OCI-LY1 (cell line): ENCODE data around the gene CCL13.

ENCODE experiments used
- H2AFZ ChIP-seq: fragments of 200-600 bp; sonication (generic), shearing (Covaris generic); 2 replicates; pipeline ENCODE4 v1.6.0; 2014; ENCODE audit warnings: antibody characterized with exemption, mild to moderate bottlenecking, low read length
- H3F3A ChIP-seq: fragments of 200-600 bp; sonication (generic), shearing (Covaris generic); 2 replicates; pipeline ENCODE4 v1.6.0; 2014; ENCODE audit warnings: mild to moderate bottlenecking, antibody characterized with exemption, low read length, moderate library complexity; ENCODE audit not compliant: insufficient read depth
- H3K27ac ChIP-seq: fragments of 200-600 bp; sonication (generic); 2 replicates; pipeline ENCODE4 v1.5.1; 2014; ENCODE audit warnings: low read length, mixed run types, mild to moderate bottlenecking, low read depth; ENCODE audit not compliant: poor library complexity, severe bottlenecking
- H3K27me3 ChIP-seq: fragments of 200-600 bp; sonication (generic); 2 replicates; pipeline ENCODE4 v1.6.0; 2014; ENCODE audit warnings: antibody characterized with exemption, mild to moderate bottlenecking, low read length, moderate library complexity; ENCODE audit not compliant: insufficient read depth
- H3K36me3 ChIP-seq: fragments of 200-600 bp; sonication (generic); 2 replicates; pipeline ENCODE4 v1.6.1; 2014; ENCODE audit warnings: mild to moderate bottlenecking, antibody characterized with exemption, low read length, moderate library complexity, mixed read lengths; ENCODE audit not compliant: insufficient read depth
- H3K4me1 ChIP-seq: fragments of 200-600 bp; sonication (generic); 2 replicates; pipeline ENCODE4 v1.5.1; 2014; ENCODE audit warnings: mild to moderate bottlenecking, low read length, moderate library complexity; ENCODE audit not compliant: insufficient read depth, severe bottlenecking
- H3K4me2 ChIP-seq: fragments of 200-600 bp; sonication (generic), shearing (Covaris generic); 2 replicates; pipeline ENCODE4 v1.6.1; 2014; ENCODE audit warnings: low read length
- H3K4me3 ChIP-seq: fragments of 200-600 bp; sonication (generic); 2 replicates; pipeline ENCODE4 v1.5.1; 2014; ENCODE audit warnings: low read length, low read depth, mild to moderate bottlenecking, mixed read lengths; ENCODE audit not compliant: poor library complexity, severe bottlenecking
- H3K79me2 ChIP-seq: fragments of 200-600 bp; shearing (Covaris generic); 2 replicates; pipeline ENCODE4 v1.6.1; 2016; ENCODE audit warnings: mixed run types, low read length, mixed read lengths; ENCODE audit not compliant: insufficient read depth
- H3K9ac ChIP-seq: fragments of 200-600 bp; sonication (generic), shearing (Covaris generic); 2 replicates; pipeline ENCODE4 v1.6.1; 2014; ENCODE audit warnings: mild to moderate bottlenecking, low read length, mixed read lengths
- H3K9me2 ChIP-seq: fragments of 200-600 bp; sonication (generic), shearing (Covaris generic); 2 replicates; pipeline ENCODE4 v1.6.1; 2014; ENCODE audit warnings: low read depth, mild to moderate bottlenecking, low read length, mixed read lengths
- H3K9me3 ChIP-seq: fragments of 200-600 bp; shearing (Covaris generic); 2 replicates; pipeline ENCODE4 v1.6.1; 2014; ENCODE audit warnings: low read length, mixed read lengths
- H4K20me1 ChIP-seq: fragments of 200-600 bp; sonication (generic), shearing (Covaris generic); 2 replicates; pipeline ENCODE4 v1.6.0; 2016; ENCODE audit warnings: mild to moderate bottlenecking, low read length; ENCODE audit not compliant: insufficient read depth
- CTCF ChIP-seq: fragments of 200-600 bp; sonication (generic), shearing (Covaris generic); IDR thresholded peaks from 2 replicates; pipeline ENCODE4 v1.5.1; 2017; ENCODE audit warnings: mild to moderate bottlenecking, antibody characterized with exemption, low read length, moderate library complexity, mixed read lengths
- EZH2 ChIP-seq: fragments of 200-600 bp; sonication (generic), shearing (Covaris generic); IDR thresholded peaks from 2 replicates; pipeline ENCODE4 v1.8.0; 2017; ENCODE audit warnings: borderline replicate concordance, mixed run types, mild to moderate bottlenecking, antibody characterized with exemption, low read length, moderate library complexity, mixed read lengths

The CCL13 gene

GRCh38 chr17:34367486-34368195 lies 11.4 kb downstream of the CCL13 start:
- Histone ChIP-seq H3K4me2 (no peak overlapping the region), H3F3A (no peaks in the 10 kb centered on the region), H3K9me3 (no peaks in the 10 kb centered on the region), H3K36me3 (no peaks in the 10 kb centered on the region), H2AFZ (no peak overlapping the region), H3K4me1 (no peaks in the 10 kb centered on the region), H3K9me2 (no peaks in the 10 kb centered on the region), H3K27me3 (no peaks in the 10 kb centered on the region), H3K4me3 (no peak overlapping the region), H3K79me2 (no peaks in the 10 kb centered on the region), H4K20me1 (no peaks in the 10 kb centered on the region), H3K9ac (no peak overlapping the region), H3K27ac (no peak overlapping the region)
- TF ChIP-seq CTCF (no peak), EZH2 (no peak)

GRCh38 chr17:34368196-34368945 lies 12.1 kb downstream of the CCL13 start:
- Histone ChIP-seq H3K9me2 (no peaks in the 10 kb centered on the region), H3K9ac (no peak overlapping the region), H3K36me3 (no peaks in the 10 kb centered on the region), H4K20me1 (no peaks in the 10 kb centered on the region), H3K4me2 (no peak overlapping the region), H3K4me3 (no peak overlapping the region), H3K4me1 (no peaks in the 10 kb centered on the region), H2AFZ (no peak overlapping the region), H3K79me2 (no peaks in the 10 kb centered on the region), H3K9me3 (no peaks in the 10 kb centered on the region), H3F3A (no peaks in the 10 kb centered on the region), H3K27me3 (no peaks in the 10 kb centered on the region), H3K27ac (no peak overlapping the region)
- no peak for TF ChIP-seq CTCF
- TF ChIP-seq EZH2, result no peak

GRCh38 chr17:34368946-34369500 lies 12.7 kb downstream of the CCL13 start:
- Histone ChIP-seq H3K4me3 (no peak overlapping the region), H3K79me2 (no peaks in the 10 kb centered on the region), H3K9ac (no peak overlapping the region), H3K4me1 (no peaks in the 10 kb centered on the region), H3K9me3 (no peaks in the 10 kb centered on the region), H3K9me2 (no peaks in the 10 kb centered on the region), H3K4me2 (no peak overlapping the region), H4K20me1 (no peaks in the 10 kb centered on the region), H3K27ac (no peak overlapping the region), H2AFZ (no peak overlapping the region), H3K27me3 (no peaks in the 10 kb centered on the region), H3F3A (no peaks in the 10 kb centered on the region), H3K36me3 (no peaks in the 10 kb centered on the region)
- no peak for TF ChIP-seq EZH2
- TF ChIP-seq CTCF, result no peak
